ENCODE data around the gene AAGAB. TPM values are rescaled to one million over a fixed set of nuclear protein-coding genes. Genes with fewer than 3 reads are reported as not detected.

AAGAB gene
- total RNA-seq, 1 experiment from 2014 or later: 40.1 TPM

DNA sequence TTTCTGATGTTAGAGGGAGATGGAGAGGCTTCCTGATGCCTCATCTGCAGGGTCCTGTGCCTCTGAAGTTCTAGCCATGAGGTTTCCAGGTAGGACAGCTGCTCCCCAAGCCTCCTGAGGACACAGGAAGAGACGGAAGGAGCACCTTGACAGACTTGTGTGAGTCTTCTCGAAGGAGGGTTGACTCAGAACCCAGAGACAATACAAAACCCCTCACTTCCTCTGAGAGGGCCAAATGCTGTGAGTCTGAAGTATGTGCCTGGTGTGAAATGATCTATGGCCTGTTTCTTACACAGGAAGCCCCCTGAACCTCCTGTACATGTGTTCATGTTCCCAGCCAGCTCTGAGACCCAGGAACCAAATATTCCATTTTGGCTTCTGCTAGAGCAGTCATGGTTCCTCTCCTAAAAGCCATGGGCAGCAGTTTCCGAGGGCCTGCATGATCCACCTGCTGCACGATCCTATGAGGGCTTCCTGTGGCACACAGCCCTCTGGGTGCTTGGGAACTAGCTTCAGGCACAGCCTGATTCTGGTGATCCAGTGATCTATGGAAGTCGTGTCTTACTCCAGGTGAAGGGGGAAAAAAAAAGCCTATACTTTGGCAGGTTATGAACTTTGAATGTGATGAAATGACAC is 62.2 kb downstream of the AAGAB start:
- no peaks in the 10 kb centered on the region for H3K27me3 ChIP-seq (ENCODE audit: insufficient read depth, low read length)
- H4K20me1 ChIP-seq (ENCODE audit: control insufficient read depth, insufficient read depth, insufficient read length): no peaks in the 10 kb centered on the region
- no peak overlapping the region for H3K4ac ChIP-seq (ENCODE audit: low read depth, low read length)
- no peak overlapping the region for H2BK120ac ChIP-seq (ENCODE audit: low read depth, low read length, poor library complexity, severe bottlenecking)
- no peaks in the 10 kb centered on the region for H3K4me1 ChIP-seq (ENCODE audit: insufficient read depth, low read length)
- H2BK12ac ChIP-seq (ENCODE audit: insufficient read length, low read depth, low read length): no peak overlapping the region
- no peaks in the 10 kb centered on the region for H3K23me2 ChIP-seq (ENCODE audit: insufficient read length, low read depth, low read length, poor library complexity, severe bottlenecking)
- H3K9me3 Mint-ChIP-seq: no peaks in the 10 kb centered on the region
- no peak overlapping the region for H4K5ac ChIP-seq (ENCODE audit: insufficient read length, low read depth, low read length)
- H3T11ph ChIP-seq (ENCODE audit: low read length): no peak overlapping the region
- H2BK15ac ChIP-seq (ENCODE audit: low read depth, low read length): no peak overlapping the region
- no peaks in the 10 kb centered on the region for H3K4me1 Mint-ChIP-seq
- H2BK5ac ChIP-seq (ENCODE audit: insufficient read length, low read length): no peak overlapping the region
- H3K27me3 Mint-ChIP-seq (ENCODE audit: low read depth): no peaks in the 10 kb centered on the region
- no peak overlapping the region for H3K18ac ChIP-seq (ENCODE audit: insufficient read length, low read depth, low read length)
- H3K56ac ChIP-seq (ENCODE audit: insufficient read length, low read depth, low read length): no peak overlapping the region
- DNase-seq: no peak
- H3K27ac ChIP-seq (ENCODE audit: insufficient read length, low read depth, low read length): no peak overlapping the region
- H3K4me2 ChIP-seq (ENCODE audit: insufficient read depth, insufficient read length, low read length): no peak overlapping the region
- H2AK5ac ChIP-seq (ENCODE audit: insufficient read length, low read length): no peak overlapping the region
- no peak overlapping the region for H2AFZ ChIP-seq (ENCODE audit: low read length)
- H3K27ac Mint-ChIP-seq: no peak overlapping the region
- no peaks in the 10 kb centered on the region for H3K79me2 ChIP-seq (ENCODE audit: insufficient read depth, low read length)
- H3K36me3 Mint-ChIP-seq (ENCODE audit: insufficient read depth in 1 of 3, low read depth in 3 of 3): peaks cover 0 to 53% (median 27%) of the 10 kb centered on the region in 3 experiments; a peak in 6 of 7 replicates
- no peaks in the 10 kb centered on the region for H3K9me3 ChIP-seq (ENCODE audit: control insufficient read depth, low read depth, low read length)
- TF ChIP-seq, protein P1, sequence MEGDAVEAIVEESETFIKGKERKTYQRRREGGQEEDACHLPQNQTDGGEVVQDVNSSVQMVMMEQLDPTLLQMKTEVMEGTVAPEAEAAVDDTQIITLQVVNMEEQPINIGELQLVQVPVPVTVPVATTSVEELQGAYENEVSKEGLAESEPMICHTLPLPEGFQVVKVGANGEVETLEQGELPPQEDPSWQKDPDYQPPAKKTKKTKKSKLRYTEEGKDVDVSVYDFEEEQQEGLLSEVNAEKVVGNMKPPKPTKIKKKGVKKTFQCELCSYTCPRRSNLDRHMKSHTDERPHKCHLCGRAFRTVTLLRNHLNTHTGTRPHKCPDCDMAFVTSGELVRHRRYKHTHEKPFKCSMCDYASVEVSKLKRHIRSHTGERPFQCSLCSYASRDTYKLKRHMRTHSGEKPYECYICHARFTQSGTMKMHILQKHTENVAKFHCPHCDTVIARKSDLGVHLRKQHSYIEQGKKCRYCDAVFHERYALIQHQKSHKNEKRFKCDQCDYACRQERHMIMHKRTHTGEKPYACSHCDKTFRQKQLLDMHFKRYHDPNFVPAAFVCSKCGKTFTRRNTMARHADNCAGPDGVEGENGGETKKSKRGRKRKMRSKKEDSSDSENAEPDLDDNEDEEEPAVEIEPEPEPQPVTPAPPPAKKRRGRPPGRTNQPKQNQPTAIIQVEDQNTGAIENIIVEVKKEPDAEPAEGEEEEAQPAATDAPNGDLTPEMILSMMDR (conservative IDR thresholded peaks at IDR 0.05): no peak
- H4K91ac ChIP-seq (ENCODE audit: insufficient read length, low read depth, low read length): no peak overlapping the region
- H4K8ac ChIP-seq (replicated peaks; ENCODE audit: insufficient read length, low read depth, low read length): no peak overlapping the region
- H3K23ac ChIP-seq (ENCODE audit: insufficient read length, low read depth, low read length): no peak overlapping the region
- H2BK20ac ChIP-seq (ENCODE audit: low read depth, low read length, poor library complexity, severe bottlenecking): no peak overlapping the region
- no peaks in the 10 kb centered on the region for H3K79me1 ChIP-seq (ENCODE audit: insufficient read depth, low read depth, low read length, poor library complexity, severe bottlenecking)
- WGBS (ENCODE audit: extremely low coverage, insufficient read length, low lambda C conversion rate): no CpG with 5 or more reads among the region's 5 CpGs
- H3K9ac ChIP-seq (ENCODE audit: extremely low read depth, insufficient read length, low read length): no peak overlapping the region
- no peak overlapping the region for H3K14ac ChIP-seq (ENCODE audit: insufficient read depth, low read length)
- H3K4me3 Mint-ChIP-seq: no peak overlapping the region
